Astrocyte of the spinal cord (primary cell): ENCODE measurements around the gene LRRC32.

ENCODE experiments used
- DNase-seq: peaks from one replicate; pipeline ENCODE4 v3.0.0; 2011; ENCODE audit warnings: low read depth, low spot score
- H3K4me3 ChIP-seq: 2 replicates; pipeline ENCODE4 v1.5.1; 2011; ENCODE audit warnings: low read depth, mild to moderate bottlenecking, low read length, moderate library complexity
- in situ Hi-C: cut with HindIII; loops from 2 replicates; pipeline ENCODE4 v1.10.0; 2017; ENCODE audit warnings: low sequenced_read_pairs
- TF ChIP-seq, protein P1 (sequence below): IDR thresholded peaks from 2 replicates; pipeline ENCODE4 v1.5.1; 2012; ENCODE audit warnings: low read depth, mild to moderate bottlenecking, low read length, inconsistent platforms

Gene LRRC32

DNA sequence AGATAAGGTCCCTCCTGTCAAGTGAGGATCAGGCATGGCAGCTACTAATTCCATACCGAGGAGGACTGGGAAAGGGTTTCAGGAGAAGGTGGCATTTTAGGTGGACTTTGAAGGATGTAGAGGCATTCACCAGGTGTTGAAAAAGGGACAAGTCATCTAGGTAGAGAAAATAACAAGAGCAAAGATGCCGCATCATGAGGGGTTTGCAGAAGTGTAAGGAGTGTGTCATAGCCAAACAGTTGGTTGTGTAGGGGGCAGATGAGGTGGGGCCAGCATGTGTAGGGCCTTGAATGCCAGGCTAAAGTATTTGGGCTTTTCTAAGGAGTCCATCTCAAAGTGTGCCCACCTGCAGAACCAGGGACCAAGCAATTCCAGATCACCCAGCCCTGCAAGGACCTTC lies 11.6 kb upstream of the LRRC32 start:
- in situ Hi-C loops = no loop called here
- H3K4me3 ChIP-seq = no peak overlapping the region
- DNase-seq = no peak
- TF ChIP-seq, protein P1, sequence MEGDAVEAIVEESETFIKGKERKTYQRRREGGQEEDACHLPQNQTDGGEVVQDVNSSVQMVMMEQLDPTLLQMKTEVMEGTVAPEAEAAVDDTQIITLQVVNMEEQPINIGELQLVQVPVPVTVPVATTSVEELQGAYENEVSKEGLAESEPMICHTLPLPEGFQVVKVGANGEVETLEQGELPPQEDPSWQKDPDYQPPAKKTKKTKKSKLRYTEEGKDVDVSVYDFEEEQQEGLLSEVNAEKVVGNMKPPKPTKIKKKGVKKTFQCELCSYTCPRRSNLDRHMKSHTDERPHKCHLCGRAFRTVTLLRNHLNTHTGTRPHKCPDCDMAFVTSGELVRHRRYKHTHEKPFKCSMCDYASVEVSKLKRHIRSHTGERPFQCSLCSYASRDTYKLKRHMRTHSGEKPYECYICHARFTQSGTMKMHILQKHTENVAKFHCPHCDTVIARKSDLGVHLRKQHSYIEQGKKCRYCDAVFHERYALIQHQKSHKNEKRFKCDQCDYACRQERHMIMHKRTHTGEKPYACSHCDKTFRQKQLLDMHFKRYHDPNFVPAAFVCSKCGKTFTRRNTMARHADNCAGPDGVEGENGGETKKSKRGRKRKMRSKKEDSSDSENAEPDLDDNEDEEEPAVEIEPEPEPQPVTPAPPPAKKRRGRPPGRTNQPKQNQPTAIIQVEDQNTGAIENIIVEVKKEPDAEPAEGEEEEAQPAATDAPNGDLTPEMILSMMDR = no peak

GRCh38 chr11:76680518-76681425 lies 10.2 kb upstream of the LRRC32 start:
- TF ChIP-seq, protein P1 = peak; percentile 87
- in situ Hi-C loops = no loop called here
- H3K4me3 ChIP-seq = no peak overlapping the region
- DNase-seq = peak; percentile 66

DNA sequence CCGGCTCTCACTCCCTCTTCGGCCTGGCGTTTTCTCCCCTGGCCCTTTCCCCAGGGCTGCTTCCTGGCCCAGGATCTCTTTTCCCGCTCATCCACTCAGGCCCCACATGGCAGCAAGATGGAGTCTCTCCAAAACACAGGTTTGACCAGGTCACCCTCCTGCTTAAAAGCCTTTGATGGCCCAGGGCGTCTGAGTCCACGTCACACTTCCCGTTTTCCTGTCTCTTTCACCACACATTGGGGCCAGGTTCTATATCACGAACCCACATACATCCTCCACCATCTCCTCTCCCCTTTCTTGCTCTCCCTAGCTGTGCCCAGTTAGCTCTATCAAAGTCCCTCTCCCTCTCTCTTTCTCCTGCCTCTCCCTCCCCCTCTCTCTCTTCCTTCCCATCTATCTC lies 7.8 kb upstream of the LRRC32 start:
- in situ Hi-C loops = no loop called here
- no peak for DNase-seq
- TF ChIP-seq, protein P1 = no peak
- H3K4me3 ChIP-seq = no peak overlapping the region

- no peak for DNase-seq
- TF ChIP-seq, protein P1 = no peak
- in situ Hi-C loops = no loop called here
- no peak overlapping the region for H3K4me3 ChIP-seq
These were observed 6.9 kb upstream of the LRRC32 start for GRCh38 chr11:76677458-76677765.

GRCh38 chr11:76676636-76677457 lies 6.3 kb upstream of the LRRC32 start:
- no peak for DNase-seq
- TF ChIP-seq, protein P1 = no peak
- in situ Hi-C loops = no loop called here
- no peak overlapping the region for H3K4me3 ChIP-seq

DNA sequence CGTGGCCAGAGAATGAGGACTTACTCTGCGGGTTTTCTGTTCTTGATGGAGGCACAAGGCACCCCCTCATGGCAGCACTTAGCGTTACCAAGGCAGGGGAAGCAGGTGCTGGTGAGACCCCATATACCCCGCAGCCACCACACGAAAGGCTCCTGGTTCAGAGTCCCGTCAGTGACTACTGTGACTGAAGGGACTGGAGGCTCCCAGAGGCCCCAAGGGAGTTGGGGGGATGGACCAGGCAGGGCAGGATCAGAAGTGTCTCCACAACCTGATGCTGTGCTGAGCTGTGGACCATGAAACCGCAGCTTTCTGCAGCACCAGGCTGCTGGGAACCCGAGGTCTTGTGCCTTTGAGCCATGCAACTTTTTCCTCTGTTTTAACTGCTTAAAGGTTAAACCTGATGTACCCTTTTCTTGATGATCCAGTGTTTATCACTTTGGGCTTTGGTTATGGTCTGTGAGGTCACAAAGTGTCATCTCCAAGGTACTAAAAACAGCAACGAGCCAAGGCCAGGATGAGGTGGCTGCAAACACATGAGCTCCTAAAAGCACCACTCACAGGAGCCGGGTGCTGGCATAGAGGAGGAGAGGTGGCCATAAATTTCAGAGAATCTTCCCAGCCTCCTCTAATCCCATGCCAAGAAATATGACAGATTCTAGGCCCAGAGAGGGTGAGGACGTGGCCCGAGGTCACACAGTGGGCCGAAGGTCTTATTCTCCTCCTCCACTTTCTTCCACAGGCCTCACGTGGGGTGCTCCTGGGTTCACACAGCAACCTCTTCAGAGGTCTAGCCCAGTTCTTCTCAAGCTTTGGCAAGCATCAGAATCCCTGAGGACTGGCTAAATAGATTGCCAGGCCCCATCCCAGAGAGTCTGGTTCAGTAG lies 4.2 kb upstream of the LRRC32 start:
- DNase-seq = no peak
- TF ChIP-seq, protein P1 = peak; percentile 3
- in situ Hi-C loops = no loop called here
- no peak overlapping the region for H3K4me3 ChIP-seq
